SK-N-MC (cell line): ENCODE measurements around the gene RASA4B.
"Not testable (repeated sequence)": the region's sequence is repeated elsewhere in the genome, so short reads cannot be mapped to it uniquely, and the experiment has no call there.

Experiments used
- EZH2 ChIP-seq: fragments of 200-600 bp; sonication (generic); IDR thresholded peaks from one replicate; pipeline ENCODE4 v1.6.1; 2017; ENCODE audit warnings: antibody characterized with exemption
- FOXP2 ChIP-seq: optimal IDR thresholded peaks from 2 replicates; pipeline ENCODE3; 2011; ENCODE audit warnings: mild to moderate bottlenecking, moderate library complexity; ENCODE audit not compliant: insufficient read depth; ENCODE audit errors: extremely low read length, control extremely low read depth

- not testable (repeated sequence) for TF ChIP-seq FOXP2, EZH2
These were observed 43.5 kb downstream of the RASA4B start for GRCh38 chr7:102474116-102474515.
